ENCODE measurements around the gene FRAS1. TPM values are rescaled to one million over a fixed set of nuclear protein-coding genes. Genes with fewer than 3 reads are reported as not detected.

FRAS1 gene
- total RNA-seq, 2 donors from 2014 or later: 77.0 to 78.3 TPM

- no peaks in the 10 kb centered on the region for H3K36me3 ChIP-seq (ENCODE audit: control insufficient read depth, insufficient read depth, low read length)
- H3K9me3 ChIP-seq (ENCODE audit: control insufficient read depth, low read length): no peaks in the 10 kb centered on the region
- Mint-ChIP-seq H3K9me3 (no peaks in the 10 kb centered on the region), H3K4me3 (no peak overlapping the region), H3K27me3 (ENCODE audit: insufficient read depth) (no peaks in the 10 kb centered on the region), H3K36me3 (ENCODE audit: low read depth) (no peaks in the 10 kb centered on the region), H3K4me1 (peaks cover 41% of the 10 kb centered on the region), H3K27ac (no peak overlapping the region)
- no peak overlapping the region for H3K4me3 ChIP-seq (ENCODE audit: low read length)
- TF ChIP-seq, protein P1, sequence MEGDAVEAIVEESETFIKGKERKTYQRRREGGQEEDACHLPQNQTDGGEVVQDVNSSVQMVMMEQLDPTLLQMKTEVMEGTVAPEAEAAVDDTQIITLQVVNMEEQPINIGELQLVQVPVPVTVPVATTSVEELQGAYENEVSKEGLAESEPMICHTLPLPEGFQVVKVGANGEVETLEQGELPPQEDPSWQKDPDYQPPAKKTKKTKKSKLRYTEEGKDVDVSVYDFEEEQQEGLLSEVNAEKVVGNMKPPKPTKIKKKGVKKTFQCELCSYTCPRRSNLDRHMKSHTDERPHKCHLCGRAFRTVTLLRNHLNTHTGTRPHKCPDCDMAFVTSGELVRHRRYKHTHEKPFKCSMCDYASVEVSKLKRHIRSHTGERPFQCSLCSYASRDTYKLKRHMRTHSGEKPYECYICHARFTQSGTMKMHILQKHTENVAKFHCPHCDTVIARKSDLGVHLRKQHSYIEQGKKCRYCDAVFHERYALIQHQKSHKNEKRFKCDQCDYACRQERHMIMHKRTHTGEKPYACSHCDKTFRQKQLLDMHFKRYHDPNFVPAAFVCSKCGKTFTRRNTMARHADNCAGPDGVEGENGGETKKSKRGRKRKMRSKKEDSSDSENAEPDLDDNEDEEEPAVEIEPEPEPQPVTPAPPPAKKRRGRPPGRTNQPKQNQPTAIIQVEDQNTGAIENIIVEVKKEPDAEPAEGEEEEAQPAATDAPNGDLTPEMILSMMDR (conservative IDR thresholded peaks at IDR 0.05): no peak
- H3K4me1 ChIP-seq (ENCODE audit: control insufficient read depth, insufficient read depth, low read length): peaks cover 2% of the 10 kb centered on the region
- no peak for DNase-seq
- H3K27ac ChIP-seq (ENCODE audit: low read depth, low read length): no peak overlapping the region
- no peaks in the 10 kb centered on the region for H3K27me3 ChIP-seq (ENCODE audit: control insufficient read depth, insufficient read depth, low read length, poor library complexity, severe bottlenecking)
- H3K9ac ChIP-seq (ENCODE audit: extremely low read depth, low read length, poor library complexity, severe bottlenecking): no peak overlapping the region
- 92% methylated on average over 2 to 4 of the region's 4 CpGs for WGBS, 2 experiments (ENCODE audit: insufficient coverage in 1 of 2, insufficient read length in 1 of 2)
These were observed 93.4 kb downstream of the FRAS1 start for GRCh38 chr4:78150543-78150864.

DNA sequence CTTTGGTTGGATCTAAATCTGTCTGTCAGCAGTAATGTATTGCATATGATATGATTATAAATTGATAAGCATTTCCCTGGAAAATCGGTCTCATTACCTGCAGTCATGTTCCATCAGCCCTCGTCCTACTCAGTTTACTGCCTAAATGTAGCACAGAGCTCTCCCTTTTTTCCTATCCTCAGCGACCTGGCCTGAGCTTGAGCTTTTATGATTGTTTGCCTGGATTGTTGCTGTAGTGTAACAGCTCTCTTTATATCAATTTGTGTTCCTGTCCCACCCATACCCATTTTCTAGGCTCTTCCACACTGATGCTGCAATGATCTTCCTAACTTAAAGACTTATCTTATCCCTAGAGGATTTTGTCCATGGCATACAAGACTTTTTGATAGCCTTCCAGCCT is 95.7 kb downstream of the FRAS1 start:
- Histone ChIP-seq H3K27ac (ENCODE audit: low read depth, low read length) (no peak overlapping the region), H3K9ac (ENCODE audit: extremely low read depth, low read length, poor library complexity, severe bottlenecking) (no peak overlapping the region), H3K9me3 (ENCODE audit: control insufficient read depth, low read length) (no peaks in the 10 kb centered on the region), H3K4me3 (ENCODE audit: low read length) (no peak overlapping the region), H3K27me3 (ENCODE audit: control insufficient read depth, insufficient read depth, low read length, poor library complexity, severe bottlenecking) (no peaks in the 10 kb centered on the region), H3K36me3 (ENCODE audit: control insufficient read depth, insufficient read depth, low read length) (no peaks in the 10 kb centered on the region), H3K4me1 (ENCODE audit: control insufficient read depth, insufficient read depth, low read length) (peaks cover 2% of the 10 kb centered on the region)
- no peak for DNase-seq
- WGBS, 2 experiments (ENCODE audit: insufficient coverage in 1 of 2, insufficient read length in 1 of 2): 96 to 100% methylated on average over 1 to 3 of the region's 3 CpGs
- H3K9me3 Mint-ChIP-seq: no peaks in the 10 kb centered on the region
- peaks cover 2% of the 10 kb centered on the region for H3K36me3 Mint-ChIP-seq (ENCODE audit: low read depth)
- no peaks in the 10 kb centered on the region for H3K27me3 Mint-ChIP-seq (ENCODE audit: insufficient read depth)
- H3K27ac Mint-ChIP-seq: no peak overlapping the region
- no peak overlapping the region for H3K4me3 Mint-ChIP-seq
- TF ChIP-seq, protein P1 (conservative IDR thresholded peaks at IDR 0.05): no peak
- H3K4me1 Mint-ChIP-seq: peaks cover 53% of the 10 kb centered on the region

GRCh38 chr4:78154972-78155590 is 98.0 kb downstream of the FRAS1 start:
- Histone ChIP-seq H3K36me3 (ENCODE audit: control insufficient read depth, insufficient read depth, low read length) (no peaks in the 10 kb centered on the region), H3K27ac (ENCODE audit: low read depth, low read length) (no peak overlapping the region), H3K4me3 (ENCODE audit: low read length) (no peak overlapping the region), H3K9ac (ENCODE audit: extremely low read depth, low read length, poor library complexity, severe bottlenecking) (no peak overlapping the region), H3K4me1 (ENCODE audit: control insufficient read depth, insufficient read depth, low read length) (peaks cover 2% of the 10 kb centered on the region), H3K9me3 (ENCODE audit: control insufficient read depth, low read length) (no peaks in the 10 kb centered on the region), H3K27me3 (ENCODE audit: control insufficient read depth, insufficient read depth, low read length, poor library complexity, severe bottlenecking) (no peaks in the 10 kb centered on the region)
- Mint-ChIP-seq H3K27ac (no peak overlapping the region), H3K9me3 (no peaks in the 10 kb centered on the region), H3K27me3 (ENCODE audit: insufficient read depth) (no peaks in the 10 kb centered on the region), H3K4me1 (peaks cover 46% of the 10 kb centered on the region), H3K36me3 (ENCODE audit: low read depth) (peaks cover 2% of the 10 kb centered on the region), H3K4me3 (no peak overlapping the region)
- WGBS, 2 experiments (ENCODE audit: insufficient coverage in 1 of 2, insufficient read length in 1 of 2): 100% methylated on average over 1 of the region's 1 CpG; no CpG with 5 or more reads in 1 of the 2 experiments
- no peak for DNase-seq
- TF ChIP-seq, protein P1 (conservative IDR thresholded peaks at IDR 0.05): no peak
